Sigmoid colon (tissue), 4 donors: ENCODE data around the gene DHX15.
A peak's percentile ranks its signal among the peaks of the same experiment; 100 is the strongest.

Experiments
- CTCF ChIP-seq, 4 experiments: fragments of 450-650 bp in 3 of 4; fragments of 200-600 bp in 1 of 4; IDR thresholded peaks; one replicate each; pipeline ENCODE4 v1.5.1; 2016 to 2019; ENCODE audit warnings: antibody characterized with exemption in 4 of 4, mild to moderate bottlenecking in 3 of 4, moderate library complexity in 2 of 4
- EP300 ChIP-seq, 4 donors: sonication (generic); formaldehyde crosslinking; IDR thresholded peaks; one replicate each; pipeline ENCODE4 v1.6.1; 2017; ENCODE audit warnings: antibody characterized with exemption in 4 of 4
- POLR2A ChIP-seq, 2 donors: fragments of 450-650 bp; IDR thresholded peaks; one replicate each; pipeline ENCODE4 v1.6.1; 2016; ENCODE audit warnings: antibody characterized with exemption in 2 of 2, mild to moderate bottlenecking in 2 of 2, moderate library complexity in 2 of 2
- POLR2AphosphoS5 ChIP-seq, 4 donors: sonication (generic); formaldehyde crosslinking; IDR thresholded peaks; one replicate each; pipeline ENCODE4 v1.6.1; 2017; ENCODE audit warnings: antibody characterized with exemption in 4 of 4

GRCh38 chr4:24513718-24514117 is 70.6 kb downstream of the DHX15 start:
- TF ChIP-seq POLR2A (IDR thresholded peaks at IDR 0.05) (no peak), EP300 (IDR thresholded peaks at IDR 0.05) (no peak), CTCF (IDR thresholded peaks at IDR 0.05) (no peak), POLR2AphosphoS5 (IDR thresholded peaks at IDR 0.05) (peak in 1 of 4 donors; percentile 10)
